MM.1S (cell line): ENCODE results near the gene ABHD1.

Experiments used
- DNase-seq: peaks from one replicate; pipeline ENCODE4 v3.0.0-alpha.2; 2015
- H2AFZ ChIP-seq: fragments of 300-600 bp; sonication (generic); 2 replicates; pipeline ENCODE4 v1.6.0; 2016; ENCODE audit warnings: antibody characterized with exemption, low read length
- H3F3A ChIP-seq: fragments of 300-600 bp; sonication (generic); 2 replicates; pipeline ENCODE4 v1.6.1; 2016; ENCODE audit warnings: mild to moderate bottlenecking, antibody characterized with exemption, low read length, moderate library complexity, mixed read lengths; ENCODE audit not compliant: insufficient read depth
- H3K27ac ChIP-seq: fragments of 300-600 bp; sonication (generic); 2 replicates; pipeline ENCODE4 v1.5.1; 2016; ENCODE audit warnings: mild to moderate bottlenecking, low read length
- H3K27me3 ChIP-seq: fragments of 300-600 bp; sonication (generic); replicated peaks from 2 replicates; pipeline ENCODE4 v1.6.0; 2016; ENCODE audit warnings: low read length; ENCODE audit not compliant: insufficient read depth
- H3K36me3 ChIP-seq: fragments of 300-600 bp; sonication (generic); replicated peaks from 2 replicates; pipeline ENCODE4 v1.6.1; 2016; ENCODE audit warnings: mild to moderate bottlenecking, low read length, mixed read lengths; ENCODE audit not compliant: insufficient read depth
- H3K4me1 ChIP-seq: fragments of 300-600 bp; sonication (generic); 2 replicates; pipeline ENCODE4 v1.6.1; 2016; ENCODE audit warnings: low read length, mixed read lengths
- H3K4me2 ChIP-seq: fragments of 300-600 bp; sonication (generic); 2 replicates; pipeline ENCODE4 v1.6.0; 2016; ENCODE audit warnings: low read depth, low read length
- H3K4me3 ChIP-seq: fragments of 300-600 bp; sonication (generic); 2 replicates; pipeline ENCODE4 v1.5.1; 2016; ENCODE audit warnings: low read length, mixed read lengths
- H3K79me2 ChIP-seq: fragments of 300-600 bp; sonication (generic); 2 replicates; pipeline ENCODE4 v1.6.1; 2016; ENCODE audit warnings: mixed run types, low read length, mixed read lengths
- H3K9ac ChIP-seq: fragments of 300-600 bp; sonication (generic); 2 replicates; pipeline ENCODE4 v1.6.1; 2016; ENCODE audit warnings: low read length, mixed read lengths
- H3K9me2 ChIP-seq: fragments of 300-600 bp; sonication (generic); replicated peaks from 2 replicates; pipeline ENCODE4 v1.6.1; 2016; ENCODE audit warnings: mild to moderate bottlenecking, low read length, mixed read lengths; ENCODE audit not compliant: insufficient read depth
- H3K9me3 ChIP-seq: fragments of 300-600 bp; sonication (generic); replicated peaks from 2 replicates; pipeline ENCODE4 v1.6.1; 2016; ENCODE audit warnings: mild to moderate bottlenecking, low read length, mixed read lengths; ENCODE audit not compliant: insufficient read depth
- H4K20me1 ChIP-seq: fragments of 300-600 bp; sonication (generic); 2 replicates; pipeline ENCODE4 v1.6.1; 2016; ENCODE audit warnings: mild to moderate bottlenecking, low read length, moderate library complexity, mixed read lengths; ENCODE audit not compliant: insufficient read depth
- EZH2 ChIP-seq: fragments of 300-600 bp; sonication (generic); optimal IDR thresholded peaks from 2 replicates; pipeline ENCODE3; 2017; ENCODE audit warnings: low read depth, mild to moderate bottlenecking, antibody characterized with exemption, low read length, mixed read lengths
- EZH2phosphoT487 ChIP-seq: fragments of 300-600 bp; sonication (generic); IDR thresholded peaks from 2 replicates; pipeline ENCODE4 v1.6.1; 2018; ENCODE audit warnings: antibody characterized with exemption, low read length
- TF ChIP-seq, protein P1 (sequence below): fragments of 300-600 bp; sonication (generic); IDR thresholded peaks from 2 replicates; pipeline ENCODE4 v1.5.1; 2016; ENCODE audit warnings: antibody characterized with exemption, low read length, mixed read lengths

ABHD1 gene

DNA sequence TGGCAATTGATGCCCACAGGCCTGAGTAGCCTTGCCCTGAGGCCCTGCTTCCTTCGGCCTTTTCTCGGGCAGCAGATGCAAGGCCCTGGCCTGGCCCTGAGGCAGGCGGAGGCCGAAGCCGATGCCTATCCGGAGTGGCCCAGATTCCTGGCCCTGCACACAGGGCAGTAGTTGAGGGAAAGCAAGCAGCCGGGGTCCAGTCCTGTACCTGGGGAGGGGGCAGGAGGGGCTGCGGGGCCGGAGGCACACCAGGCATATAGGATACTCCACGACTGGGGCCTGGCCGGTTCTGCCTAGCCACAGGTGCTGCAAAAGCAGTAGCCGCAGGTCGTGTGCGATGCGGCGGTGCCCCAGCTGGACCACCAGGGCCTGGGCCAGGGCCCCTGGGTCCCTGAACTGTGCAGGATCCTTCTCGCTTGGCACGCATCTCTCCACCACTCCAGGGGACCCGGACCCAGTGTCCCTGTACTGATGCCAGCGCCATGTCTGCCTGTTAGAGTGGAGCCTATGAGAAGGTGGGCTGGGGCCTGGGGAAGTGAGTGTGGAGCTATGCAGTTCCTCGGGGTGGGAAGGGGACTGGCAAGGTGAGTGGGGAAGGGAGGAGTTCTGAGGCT, 13.8 kb downstream of the ABHD1 start:
- no peaks in the 10 kb centered on the region for H3K27me3 ChIP-seq
- H3K4me3 ChIP-seq, result no peak overlapping the region
- H3K4me2 ChIP-seq, result no peak overlapping the region
- no peaks in the 10 kb centered on the region for H4K20me1 ChIP-seq
- TF ChIP-seq, protein P1, sequence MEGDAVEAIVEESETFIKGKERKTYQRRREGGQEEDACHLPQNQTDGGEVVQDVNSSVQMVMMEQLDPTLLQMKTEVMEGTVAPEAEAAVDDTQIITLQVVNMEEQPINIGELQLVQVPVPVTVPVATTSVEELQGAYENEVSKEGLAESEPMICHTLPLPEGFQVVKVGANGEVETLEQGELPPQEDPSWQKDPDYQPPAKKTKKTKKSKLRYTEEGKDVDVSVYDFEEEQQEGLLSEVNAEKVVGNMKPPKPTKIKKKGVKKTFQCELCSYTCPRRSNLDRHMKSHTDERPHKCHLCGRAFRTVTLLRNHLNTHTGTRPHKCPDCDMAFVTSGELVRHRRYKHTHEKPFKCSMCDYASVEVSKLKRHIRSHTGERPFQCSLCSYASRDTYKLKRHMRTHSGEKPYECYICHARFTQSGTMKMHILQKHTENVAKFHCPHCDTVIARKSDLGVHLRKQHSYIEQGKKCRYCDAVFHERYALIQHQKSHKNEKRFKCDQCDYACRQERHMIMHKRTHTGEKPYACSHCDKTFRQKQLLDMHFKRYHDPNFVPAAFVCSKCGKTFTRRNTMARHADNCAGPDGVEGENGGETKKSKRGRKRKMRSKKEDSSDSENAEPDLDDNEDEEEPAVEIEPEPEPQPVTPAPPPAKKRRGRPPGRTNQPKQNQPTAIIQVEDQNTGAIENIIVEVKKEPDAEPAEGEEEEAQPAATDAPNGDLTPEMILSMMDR, result no peak
- TF ChIP-seq EZH2phosphoT487, result no peak
- TF ChIP-seq EZH2, result no peak
- no peaks in the 10 kb centered on the region for H3K9me3 ChIP-seq
- H3K79me2 ChIP-seq, result peaks cover 20% of the 10 kb centered on the region
- no peak overlapping the region for H3K27ac ChIP-seq
- H3K9ac ChIP-seq, result no peak overlapping the region
- no peak for DNase-seq
- no peak overlapping the region for H2AFZ ChIP-seq
- 0 out of 2 replicates have a peak, but pooled peaks cover 11% of the 10 kb centered on the region for H3F3A ChIP-seq
- H3K36me3 ChIP-seq, result no peaks in the 10 kb centered on the region
- H3K4me1 ChIP-seq, result no peaks in the 10 kb centered on the region
- H3K9me2 ChIP-seq, result no peaks in the 10 kb centered on the region

- Histone ChIP-seq H2AFZ (no peak overlapping the region), H3K27me3 (no peaks in the 10 kb centered on the region), H3K9me2 (no peaks in the 10 kb centered on the region), H3K9ac (no peak overlapping the region), H4K20me1 (no peaks in the 10 kb centered on the region), H3F3A (0 out of 2 replicates have a peak, but pooled peaks cover 11% of the 10 kb centered on the region), H3K4me1 (no peaks in the 10 kb centered on the region), H3K4me3 (no peak overlapping the region), H3K4me2 (no peak overlapping the region), H3K79me2 (peaks cover 14% of the 10 kb centered on the region), H3K27ac (no peak overlapping the region), H3K9me3 (no peaks in the 10 kb centered on the region), H3K36me3 (no peaks in the 10 kb centered on the region)
- TF ChIP-seq EZH2phosphoT487 (no peak), EZH2 (no peak)
- TF ChIP-seq, protein P1, result no peak
- no peak for DNase-seq
Measured at GRCh38 chr2:27138111-27138510, 14.5 kb downstream of the ABHD1 start.

DNA sequence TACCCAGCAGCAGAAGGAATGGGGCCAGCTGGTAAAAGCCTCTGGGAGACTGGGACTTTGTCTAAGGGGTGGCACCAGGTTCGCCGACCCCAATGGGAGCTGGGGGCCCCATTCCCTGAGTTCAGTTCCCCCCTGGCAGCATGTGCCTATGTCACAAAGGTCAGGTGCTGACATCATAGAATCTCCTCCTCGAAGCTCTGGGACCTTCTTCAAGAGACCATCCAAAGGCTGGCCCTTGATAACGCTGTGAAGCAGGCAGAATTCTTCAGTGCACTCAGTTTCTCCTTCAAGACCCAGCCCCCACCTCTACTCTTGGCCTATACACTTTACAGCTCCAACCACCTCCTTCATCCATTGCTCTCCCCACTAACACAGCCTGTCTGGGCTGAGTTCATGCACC, 15.7 kb downstream of the ABHD1 start, which contains the start of gene PRR30:
PRR30 (minus strand) TSS at position 101 of the 400 bp plus-strand sequence. CDS start 1,081 bp downstream, outside the sequence.
- no peak within 1 kb of the TSS for H3K4me3 ChIP-seq
- H2AFZ ChIP-seq, result no peak within 1 kb of the TSS
- H3K27me3 ChIP-seq, result no peaks in the 10 kb centered on the region
- H3K27ac ChIP-seq, result no peak within 1 kb of the TSS
- H3K4me2 ChIP-seq, result no peak within 1 kb of the TSS
- H3K79me2 ChIP-seq, result peaks cover 2% of the 10 kb centered on the region
- no peaks in the 10 kb centered on the region for H3K9me3 ChIP-seq
- no peaks in the 10 kb centered on the region for H3K4me1 ChIP-seq
- no peaks in the 10 kb centered on the region for H3K36me3 ChIP-seq
- no peak for TF ChIP-seq EZH2
- TF ChIP-seq, protein P1, result no peak
- TF ChIP-seq EZH2phosphoT487, result no peak
- no peak within 1 kb of the TSS for H3K9ac ChIP-seq
- no peaks in the 10 kb centered on the region for H3K9me2 ChIP-seq
- no peaks in the 10 kb centered on the region for H4K20me1 ChIP-seq
- no peak for DNase-seq
- 0 out of 2 replicates have a peak, but pooled peaks cover 6% of the 10 kb centered on the region for H3F3A ChIP-seq
